ENCODE measurements around the gene CACNA1I. TPM values are rescaled to one million over a fixed set of nuclear protein-coding genes. Genes with fewer than 3 reads are reported as not detected.

Gene CACNA1I
- total and polyA plus RNA-seq, 2 of the 8 experiments (the other 6 are each of a cell fraction or from before 2014, with no cell fraction given), result 0.77 to 1.2 TPM

DNA sequence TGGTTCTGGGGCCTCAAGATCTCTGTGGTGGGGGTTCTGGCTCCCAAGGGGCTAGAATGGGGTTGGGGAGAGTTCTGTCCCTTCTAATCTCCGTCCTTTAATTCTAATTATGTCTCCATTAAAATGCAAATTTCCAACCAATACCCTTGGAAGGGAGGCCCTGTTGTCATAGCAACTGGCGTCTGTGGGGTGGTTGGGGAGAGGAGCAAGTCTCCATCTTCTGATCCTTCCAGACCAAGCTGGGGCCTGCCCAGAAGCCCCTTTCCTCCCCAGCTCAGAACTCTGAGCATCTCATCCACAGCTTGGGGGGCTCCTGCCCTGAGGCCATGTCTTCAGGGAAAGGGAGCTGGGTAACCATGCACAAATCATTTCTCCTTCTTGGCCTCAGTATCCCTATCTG, 32.6 kb upstream of the CACNA1I start (continued):
- TF ChIP-seq GABPA (IDR thresholded peaks at IDR 0.05; ENCODE audit: borderline replicate concordance, insufficient read depth, low read length) (no peak), GTF2F1 (IDR thresholded peaks at IDR 0.05; ENCODE audit: borderline replicate concordance, low read depth, low read length) (no peak), POLR2A (IDR thresholded peaks at IDR 0.05; ENCODE audit: control extremely low read depth in 1 of 2, low read depth in 2 of 2, low read length in 2 of 2) (no peak), SIRT6 (IDR thresholded peaks at IDR 0.05; ENCODE audit: low read length) (no peak), FOSL1 (IDR thresholded peaks at IDR 0.05; ENCODE audit: insufficient read depth, low read depth, low read length) (no peak), ZNF274 (IDR thresholded peaks at IDR 0.05; ENCODE audit: borderline replicate concordance, extremely low read depth, low read length) (no peak), SP1 (IDR thresholded peaks at IDR 0.05; ENCODE audit: low read depth, low read length) (no peak), CEBPB (IDR thresholded peaks at IDR 0.05; ENCODE audit: low read depth, low read length) (no peak)
